ENCODE measurements around the gene NDUFA11.

GRCh38 chr19:5929625-5930024 lies 26.0 kb upstream of the NDUFA11 start:
- TF ChIP-seq CTCF (conservative IDR thresholded peaks at IDR 0.05; ENCODE audit: low read depth, low read length): no peak
- TF ChIP-seq POLR2A (IDR thresholded peaks at IDR 0.05; ENCODE audit: low read depth, low read length): no peak
- no peak for TF ChIP-seq ELK1 (IDR thresholded peaks at IDR 0.05; ENCODE audit: borderline replicate concordance, low read depth, low read length)
- TF ChIP-seq CEBPB (IDR thresholded peaks at IDR 0.05; ENCODE audit: low read depth, low read length): no peak
- no peak for TF ChIP-seq CHD1 (IDR thresholded peaks at IDR 0.05; ENCODE audit: low read depth, low read length)
- TF ChIP-seq RCOR1 (IDR thresholded peaks at IDR 0.05; ENCODE audit: insufficient replicate concordance, low read length): no peak
- TF ChIP-seq USF2 (IDR thresholded peaks at IDR 0.05; ENCODE audit: low read depth, low read length): no peak
- no peak for TF ChIP-seq RFX5 (IDR thresholded peaks at IDR 0.05; ENCODE audit: low read depth, low read length)
- TF ChIP-seq MXI1 (IDR thresholded peaks at IDR 0.05; ENCODE audit: borderline replicate concordance, low read depth, low read length): no peak
